GM21367 (cell line): ENCODE data around the gene TSPAN9.

Experiments
- ATAC-seq: cut with Tn5 transposase; IDR thresholded peaks from one replicate; pipeline ENCODE4 v1.9.1; 2021; ENCODE audit not compliant: unreplicated experiment

The TSPAN9 gene

DNA sequence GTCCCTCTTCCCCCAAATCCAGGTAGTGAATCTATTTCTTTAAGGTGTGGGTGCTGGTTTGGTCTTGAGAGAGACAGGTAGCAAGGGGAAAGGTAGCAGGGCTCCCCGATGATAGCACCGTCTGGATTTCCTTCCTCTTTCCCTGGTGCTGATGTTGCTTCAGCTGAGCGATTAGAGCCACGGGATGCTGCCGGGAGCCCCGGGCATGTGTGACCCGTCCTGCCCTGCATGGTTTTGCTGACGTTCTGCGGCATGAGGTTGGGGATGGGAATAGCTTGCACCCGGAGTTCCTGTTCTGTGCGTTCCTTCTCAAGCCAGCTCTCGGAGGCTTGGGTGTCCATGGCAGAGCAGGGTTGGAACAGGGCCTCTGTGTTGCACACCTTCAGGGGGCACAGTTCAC is 107.3 kb downstream of the TSPAN9 start:
- ATAC-seq = no peak

DNA sequence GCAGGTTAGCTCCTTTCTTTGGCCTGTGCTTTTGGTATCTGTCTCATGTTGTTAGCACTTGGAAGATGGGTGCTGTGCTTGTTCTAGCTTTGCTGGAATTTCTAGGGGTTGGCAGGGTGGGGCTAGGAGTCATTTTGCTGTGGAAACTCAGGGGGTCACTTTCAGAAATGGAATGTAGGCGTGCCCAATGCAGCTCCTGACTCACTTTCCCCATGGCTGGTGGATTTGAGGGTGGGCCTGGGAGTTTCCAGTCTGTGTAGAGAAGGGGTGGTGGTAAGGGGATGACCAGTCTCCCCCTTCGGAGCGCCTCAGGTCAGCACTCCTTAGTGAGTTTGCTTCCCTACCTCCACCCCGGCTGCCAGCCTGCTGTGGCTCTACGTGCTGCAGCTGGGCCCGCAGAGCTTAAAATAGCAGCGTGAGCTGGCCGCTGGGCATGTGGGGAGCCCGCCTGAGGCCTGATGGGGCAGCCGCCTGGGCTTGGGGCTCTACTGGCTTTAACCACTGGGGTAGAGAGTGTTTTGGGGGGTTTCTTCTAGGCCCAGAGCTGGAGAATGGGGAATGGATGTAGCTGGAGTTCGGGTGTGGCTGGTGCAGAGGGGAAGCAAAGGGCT is 108.2 kb downstream of the TSPAN9 start:
- ATAC-seq = no peak

DNA sequence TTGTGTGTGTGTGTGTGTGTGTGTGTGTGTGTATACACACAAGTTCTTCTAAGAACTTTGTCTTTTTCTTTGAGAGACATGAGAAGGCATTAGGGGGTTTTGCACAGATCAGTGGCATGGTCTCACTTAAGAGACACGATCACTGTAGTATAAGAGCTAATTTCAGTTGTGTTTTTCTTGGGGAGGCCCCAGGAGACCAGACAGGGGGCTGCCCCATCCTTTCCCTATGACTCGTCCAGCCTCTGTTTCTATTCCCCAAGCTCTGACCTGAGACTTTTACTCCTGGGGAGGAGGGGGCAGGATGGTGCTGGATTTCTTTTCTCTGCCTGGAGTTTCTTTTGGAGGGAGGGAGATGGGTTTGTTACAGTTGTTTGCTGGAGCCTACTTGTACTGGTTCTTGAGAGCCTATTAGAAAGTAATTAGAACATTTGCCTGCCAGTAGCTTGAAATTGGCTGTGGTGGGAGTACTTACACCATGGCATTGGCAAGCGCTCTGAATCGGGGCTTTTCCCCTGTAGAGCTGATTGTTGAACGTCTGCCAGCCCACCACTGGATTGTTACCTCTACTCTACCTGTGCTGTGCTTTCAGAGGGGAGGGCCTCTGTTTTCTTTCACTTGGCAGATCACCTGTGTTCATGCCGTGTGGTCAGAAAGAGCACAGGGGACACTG is 109.5 kb downstream of the TSPAN9 start:
- ATAC-seq = no peak

DNA sequence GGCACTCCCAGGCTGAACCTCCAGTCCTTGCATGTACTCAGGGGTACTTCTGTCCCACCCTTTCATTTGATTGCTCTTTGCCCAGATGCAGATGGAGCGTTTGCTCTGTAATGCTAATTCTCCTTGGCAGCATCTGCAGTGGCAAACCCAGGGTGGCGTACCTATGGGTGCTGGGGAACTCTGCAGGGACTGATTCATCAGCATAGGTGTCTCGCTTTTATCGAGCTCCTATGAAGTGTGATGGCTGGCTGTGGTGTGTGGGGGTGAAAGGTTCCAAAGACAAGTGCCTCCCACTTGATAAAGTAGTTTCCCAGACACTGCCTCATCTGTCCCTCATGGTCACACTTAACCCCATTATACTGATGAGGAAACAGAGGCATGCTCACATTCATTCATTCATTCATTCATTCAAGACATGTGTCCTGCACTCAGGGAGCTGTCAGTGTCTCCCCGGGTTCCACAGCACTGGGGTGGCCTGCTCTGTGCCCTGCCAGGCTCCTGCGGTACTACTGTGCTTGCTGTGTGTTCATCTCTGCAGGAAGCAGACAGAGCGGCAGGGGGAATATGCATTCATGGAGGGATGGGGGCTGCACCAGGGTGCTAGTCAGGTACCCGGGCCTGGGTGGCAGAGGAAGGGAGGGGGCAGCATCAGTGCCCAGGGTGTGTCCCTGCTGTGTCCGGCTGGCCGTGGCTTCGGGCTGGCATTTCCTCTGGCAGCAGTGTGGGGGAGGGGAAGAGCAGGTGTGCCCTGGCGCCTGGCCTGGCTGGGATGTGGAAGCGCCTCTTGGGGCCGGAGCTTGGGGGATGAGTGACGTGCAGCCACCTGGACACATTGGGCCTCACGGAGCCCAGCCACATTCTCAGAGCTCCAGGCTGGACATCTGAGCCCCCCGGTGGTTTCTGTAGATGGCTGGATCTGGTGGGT is 110.9 kb downstream of the TSPAN9 start:
- ATAC-seq = no peak

DNA sequence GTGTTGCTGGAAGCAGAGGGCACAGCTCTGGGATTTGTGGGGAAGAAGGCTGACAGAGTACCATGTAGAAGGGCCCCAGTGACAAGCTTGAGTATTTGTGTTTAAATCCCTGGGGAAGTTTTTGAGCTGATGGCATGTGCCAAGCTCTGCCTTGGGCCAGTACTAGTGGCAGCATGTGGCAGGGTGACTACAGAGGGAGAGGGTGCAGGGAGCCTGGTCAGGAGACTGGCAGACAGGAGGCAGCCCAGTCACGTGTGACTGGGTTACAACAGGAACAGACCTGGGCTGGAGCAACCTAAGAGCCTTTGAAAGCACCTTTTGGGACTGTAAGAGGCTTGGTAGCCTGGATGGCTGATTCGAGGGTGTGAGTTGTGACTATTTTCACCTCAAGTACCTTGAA is 112.1 kb downstream of the TSPAN9 start:
- ATAC-seq = no peak

DNA sequence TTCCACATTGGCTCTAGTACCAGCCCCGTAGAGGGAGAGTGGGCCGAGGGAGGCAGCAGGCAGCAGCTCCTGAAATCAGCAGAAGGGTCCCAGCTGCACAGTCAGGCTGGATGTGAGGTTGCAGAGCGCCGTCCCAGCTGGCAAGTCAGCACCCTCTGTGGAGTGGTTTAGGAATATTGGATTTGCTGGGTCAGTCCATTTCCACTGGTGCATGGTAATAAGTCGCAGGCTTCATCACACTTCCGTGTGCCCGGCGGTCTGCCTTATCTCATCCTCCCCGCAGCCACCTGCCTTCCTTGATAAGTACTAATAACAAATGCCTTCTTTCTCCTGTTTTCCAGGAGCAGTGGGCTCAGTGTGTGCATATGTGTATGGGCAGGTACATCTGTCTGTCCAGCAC is 112.9 kb downstream of the TSPAN9 start:
- no peak for ATAC-seq

DNA sequence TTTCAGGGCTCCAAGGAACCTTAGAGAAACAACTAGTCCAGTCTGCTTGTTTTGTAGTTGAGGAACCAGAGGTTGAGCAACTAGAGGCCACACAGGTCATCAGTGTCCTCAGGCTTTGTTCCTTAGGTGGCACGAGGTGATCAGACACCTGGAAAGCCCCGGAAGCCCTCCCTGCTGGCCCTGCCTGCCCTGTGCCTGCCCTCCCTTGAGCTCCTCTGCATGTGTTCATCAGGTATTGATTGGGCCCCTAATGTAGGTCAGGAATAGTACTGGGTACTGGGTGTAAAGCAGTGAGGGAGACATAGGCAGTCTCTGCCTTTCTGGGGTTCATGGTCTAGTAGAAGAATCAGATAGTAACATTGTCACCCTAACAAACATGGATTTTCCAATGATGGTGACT is 114.3 kb downstream of the TSPAN9 start:
- ATAC-seq = no peak

DNA sequence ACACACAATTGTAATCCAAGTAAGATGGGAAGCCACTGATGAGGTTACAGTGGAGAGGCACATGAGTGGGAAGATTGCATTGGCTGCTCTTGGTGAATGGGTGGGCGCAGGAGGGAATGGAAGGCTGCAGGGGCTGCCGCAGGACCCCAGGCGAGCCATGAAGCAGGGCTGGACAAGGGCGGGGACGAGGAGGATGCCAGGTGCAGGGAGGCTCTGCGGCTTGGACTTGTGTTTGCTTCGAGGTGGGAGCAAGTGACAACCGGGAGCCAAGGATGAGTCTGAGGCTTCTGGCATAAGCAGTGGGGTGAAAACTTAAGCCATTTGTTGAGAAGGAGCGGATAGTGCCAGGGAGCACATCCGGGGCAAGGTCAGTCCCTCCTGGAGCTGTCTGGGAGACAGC is 115.0 kb downstream of the TSPAN9 start:
- ATAC-seq = no peak

DNA sequence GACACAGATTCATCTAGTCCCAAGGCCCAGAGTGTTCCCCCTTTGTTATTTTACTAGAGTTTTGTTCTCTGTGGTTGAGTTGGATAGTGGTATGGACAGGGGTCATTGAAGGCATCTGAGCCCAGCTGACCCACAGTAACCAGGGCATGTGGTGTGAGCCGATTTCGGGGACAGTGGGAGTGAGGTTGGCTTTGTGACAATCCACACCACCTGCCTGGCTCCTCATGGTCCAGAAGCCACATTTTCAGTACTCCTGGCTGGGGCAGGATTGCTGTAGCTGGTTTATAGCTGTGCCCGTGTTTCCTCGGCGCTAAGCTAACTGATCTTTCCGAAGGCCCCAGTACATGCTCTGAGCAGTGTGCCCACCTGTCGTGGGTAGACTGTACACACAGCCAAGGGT is 116.0 kb downstream of the TSPAN9 start:
- ATAC-seq = no peak

DNA sequence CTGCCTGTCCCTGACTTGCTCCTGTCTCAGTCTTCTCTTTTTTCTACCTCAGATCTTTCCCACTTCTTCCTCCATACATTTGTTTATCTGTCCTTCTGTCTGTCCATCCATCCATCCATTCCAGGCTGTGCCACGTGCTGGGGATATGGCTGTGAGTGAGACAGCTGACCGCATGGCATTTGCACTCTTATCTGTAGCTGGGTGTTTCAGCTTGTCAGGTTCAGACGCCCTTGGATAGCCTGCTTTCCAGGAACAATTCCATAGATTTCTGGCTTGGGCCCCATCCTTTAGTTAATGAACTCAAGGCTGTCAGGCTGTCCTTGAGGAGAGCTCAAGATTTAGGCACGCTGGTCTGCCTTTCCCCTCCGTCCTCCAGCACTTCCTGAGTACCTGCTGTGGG is 116.6 kb downstream of the TSPAN9 start:
- ATAC-seq = no peak

DNA sequence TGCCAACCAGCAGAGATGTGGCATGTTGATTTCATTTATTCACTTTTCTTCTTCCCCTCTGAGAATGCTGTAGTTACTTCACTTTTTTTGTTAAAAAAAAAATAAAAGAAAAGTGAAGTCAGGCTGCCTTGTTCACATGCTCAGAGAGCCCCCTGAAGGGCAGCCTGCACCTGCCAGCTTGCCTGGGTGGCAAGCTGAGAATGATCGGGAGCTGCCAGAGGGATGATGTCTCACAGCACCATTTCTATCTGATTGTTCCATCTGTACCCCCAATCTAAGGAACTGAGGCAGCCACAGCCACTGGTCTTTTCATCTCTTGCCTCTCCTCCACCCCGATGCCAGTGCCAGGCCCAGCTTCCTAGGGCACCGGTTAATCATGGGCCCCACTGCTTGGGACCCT is 118.2 kb downstream of the TSPAN9 start:
- no peak for ATAC-seq

DNA sequence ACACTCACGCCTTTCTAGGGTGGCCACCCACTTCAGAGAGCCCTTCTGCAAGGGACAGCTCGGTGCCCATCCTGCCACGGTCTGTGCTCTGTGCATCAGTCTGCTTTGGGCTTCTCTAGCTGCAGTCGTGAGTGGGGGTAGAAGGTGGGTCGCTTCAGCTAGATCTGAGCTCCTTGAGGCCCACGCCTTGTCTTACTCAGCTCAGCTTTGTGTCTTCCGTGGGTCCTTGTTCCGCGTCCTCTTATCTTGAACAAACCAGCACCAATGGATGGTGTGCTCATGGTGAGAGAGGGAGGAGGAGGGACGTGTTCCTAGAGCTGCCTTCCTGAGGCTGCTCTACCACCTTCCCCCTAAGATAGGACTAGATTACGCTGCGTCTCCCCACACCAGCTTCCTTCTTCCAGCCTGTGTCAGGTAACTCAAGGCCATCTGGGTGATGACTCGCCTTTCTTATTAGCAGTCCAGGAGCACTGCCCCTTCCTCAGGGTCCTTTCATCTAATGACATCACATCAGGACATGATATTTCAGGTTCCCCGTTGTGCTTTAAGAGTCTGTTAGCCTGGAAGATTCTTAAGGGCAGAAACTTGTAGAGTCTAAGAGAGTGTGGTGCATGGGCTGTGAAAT is 118.8 kb downstream of the TSPAN9 start:
- ATAC-seq = no peak

DNA sequence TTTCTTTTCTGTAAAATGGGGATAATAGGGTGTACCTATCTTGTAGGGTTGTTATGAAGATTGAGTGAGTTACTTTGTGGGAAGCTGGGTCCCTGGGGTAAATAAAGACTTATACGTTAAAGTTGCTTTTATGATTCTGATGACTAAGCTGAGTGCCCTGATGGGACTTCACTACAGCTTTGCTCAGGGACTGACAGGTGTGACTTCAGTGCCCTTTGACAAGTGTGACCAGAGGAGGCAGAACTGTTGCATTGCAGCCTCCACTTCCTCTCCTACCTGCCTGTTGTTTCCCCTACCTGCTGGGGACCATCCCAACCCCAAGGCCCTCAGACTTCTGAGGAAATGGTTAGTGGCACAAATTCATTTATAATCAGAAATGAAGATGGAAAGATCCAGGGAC is 119.3 kb downstream of the TSPAN9 start:
- no peak for ATAC-seq

DNA sequence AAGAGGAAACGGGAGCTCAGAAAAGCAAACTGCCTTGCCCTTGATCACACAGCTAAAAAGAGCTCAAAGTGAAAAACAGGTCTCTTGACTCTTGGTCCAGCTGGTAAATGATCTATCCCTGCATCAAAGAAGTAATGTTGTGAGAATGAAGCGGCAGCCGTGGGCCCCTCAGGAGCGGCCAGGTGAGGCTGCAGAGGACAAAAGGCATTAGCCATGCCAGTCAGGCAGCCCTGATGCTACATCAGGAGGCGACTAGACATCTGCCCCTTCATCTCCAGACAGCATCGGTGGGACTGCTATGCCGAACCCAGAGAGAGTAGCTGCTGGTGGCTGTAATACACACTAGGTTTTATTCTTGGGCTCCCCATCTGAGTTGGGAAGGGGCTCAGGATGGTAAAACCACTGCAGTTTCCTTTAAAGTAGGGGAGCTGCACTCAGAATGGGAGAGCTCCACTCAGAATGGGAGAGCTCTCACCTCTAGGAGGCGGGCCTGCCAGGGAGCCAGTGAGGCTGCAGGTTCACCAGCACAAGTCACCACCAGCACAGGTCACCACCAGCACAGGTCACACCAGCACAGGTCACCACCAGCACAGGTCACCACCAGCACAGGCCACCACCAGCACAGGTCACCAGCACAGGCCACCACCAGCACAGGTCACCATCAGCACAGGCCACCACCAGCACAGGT is 120.1 kb downstream of the TSPAN9 start:
- no peak for ATAC-seq

DNA sequence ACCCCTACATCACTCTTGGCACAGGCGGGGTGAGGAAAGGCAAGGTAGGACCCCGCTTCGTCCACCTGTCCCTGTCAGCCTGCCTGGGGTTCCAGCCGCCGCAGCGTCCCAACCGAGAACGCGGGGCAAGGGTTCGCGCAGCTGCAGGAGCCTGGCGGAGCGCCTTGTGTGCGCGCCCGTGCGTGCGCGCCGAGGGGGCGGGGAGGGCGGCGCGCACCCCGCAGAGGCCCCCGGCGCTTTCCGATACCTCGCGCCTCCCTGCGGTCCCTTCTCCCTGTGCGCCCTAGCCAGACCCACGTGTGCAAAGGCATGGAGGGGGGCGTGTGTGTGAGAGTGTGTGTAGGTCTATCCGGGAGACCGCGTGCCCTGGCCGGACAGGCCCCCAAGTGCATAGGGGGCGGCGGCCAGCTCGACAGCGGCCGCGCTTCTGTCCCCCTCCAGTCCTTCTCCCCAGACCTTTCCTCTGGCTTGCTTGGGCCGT is 122.4 kb downstream of the TSPAN9 start:
- ATAC-seq = no peak

DNA sequence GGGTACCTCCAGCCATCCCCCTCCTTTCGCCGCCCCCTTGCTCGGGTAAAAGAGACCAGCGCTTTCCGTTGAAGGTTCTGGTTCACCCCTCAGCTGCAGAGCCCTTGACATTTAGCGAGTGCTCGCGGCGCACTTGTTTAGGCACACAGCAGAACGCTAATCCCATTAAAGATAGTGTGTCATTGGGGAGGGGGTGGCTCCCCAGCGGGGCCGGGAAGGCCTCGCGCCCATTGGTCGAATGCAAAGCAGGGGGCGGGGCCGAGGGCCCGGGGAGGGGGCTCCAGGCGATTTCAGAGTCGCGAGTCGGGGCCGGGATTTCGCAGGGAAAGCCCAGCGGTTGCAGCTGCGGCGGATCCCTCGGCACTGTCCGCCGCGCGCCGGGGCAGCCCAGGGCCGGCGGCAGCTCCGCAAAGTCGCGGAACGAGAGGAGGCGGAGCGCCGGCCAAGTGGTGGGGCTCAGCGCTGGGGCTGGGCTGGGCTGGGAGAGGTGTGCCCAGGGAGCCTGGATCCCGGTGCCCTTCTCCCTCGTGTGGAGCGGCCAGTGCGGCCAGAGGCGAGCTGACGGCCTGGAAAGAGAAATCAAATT is 122.9 kb downstream of the TSPAN9 start:
- no peak for ATAC-seq

DNA sequence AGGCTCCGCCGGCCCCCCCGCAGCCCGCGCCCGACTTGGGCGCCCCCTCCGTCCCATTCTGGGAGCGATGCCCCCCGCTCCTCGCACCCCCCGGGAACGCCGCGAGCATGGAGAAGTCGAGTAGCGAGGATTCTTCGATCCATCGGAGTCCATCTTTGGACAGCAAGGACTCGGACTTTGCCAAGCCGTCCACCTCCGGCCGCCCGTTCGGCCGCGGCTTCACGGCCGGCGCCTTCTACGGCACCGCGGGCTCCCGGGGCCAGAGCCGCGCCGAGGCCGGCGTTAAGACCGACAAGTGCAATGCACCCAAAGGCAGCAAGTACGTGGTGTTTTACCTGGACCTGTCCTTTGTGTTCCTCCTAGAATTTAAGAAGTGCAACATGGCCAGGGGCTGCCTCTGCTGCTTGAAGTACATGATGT is 123.6 kb downstream of the TSPAN9 start:
- ATAC-seq = no peak

DNA sequence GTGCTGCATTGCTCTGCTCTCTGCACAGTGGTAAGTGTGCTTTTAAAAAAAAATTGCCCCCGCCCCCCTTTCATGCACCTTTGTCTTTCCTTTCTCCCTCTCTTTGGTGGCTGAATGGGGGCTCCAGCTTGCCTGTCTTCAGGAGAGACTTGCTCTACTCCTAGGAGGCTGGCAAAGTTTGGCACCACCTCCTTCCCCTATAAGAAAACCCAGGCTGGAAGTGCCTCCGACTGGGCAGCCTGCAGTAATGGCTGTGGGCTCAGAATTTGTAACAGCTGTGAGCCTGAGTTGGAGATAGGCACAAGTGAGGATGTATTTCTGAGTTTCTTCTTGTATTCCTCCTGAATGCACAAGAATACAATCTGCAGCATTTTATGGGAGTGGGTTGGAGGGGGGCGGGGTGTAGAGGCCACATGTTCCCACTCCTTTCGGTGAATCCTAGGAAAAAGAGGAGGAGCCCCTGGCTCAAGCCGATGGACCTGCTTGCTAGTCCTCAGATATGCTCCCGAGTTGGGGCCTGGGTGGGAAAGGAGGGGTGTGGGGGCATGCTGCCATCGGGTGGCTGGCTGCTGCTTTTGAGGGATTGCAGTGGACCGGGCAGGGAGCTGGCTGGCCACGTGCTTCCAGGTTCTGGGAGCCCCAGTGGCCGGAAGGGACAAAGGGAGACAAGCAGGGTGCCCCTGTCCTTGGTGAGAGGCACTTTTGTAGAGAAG is 124.3 kb downstream of the TSPAN9 start:
- no peak for ATAC-seq

DNA sequence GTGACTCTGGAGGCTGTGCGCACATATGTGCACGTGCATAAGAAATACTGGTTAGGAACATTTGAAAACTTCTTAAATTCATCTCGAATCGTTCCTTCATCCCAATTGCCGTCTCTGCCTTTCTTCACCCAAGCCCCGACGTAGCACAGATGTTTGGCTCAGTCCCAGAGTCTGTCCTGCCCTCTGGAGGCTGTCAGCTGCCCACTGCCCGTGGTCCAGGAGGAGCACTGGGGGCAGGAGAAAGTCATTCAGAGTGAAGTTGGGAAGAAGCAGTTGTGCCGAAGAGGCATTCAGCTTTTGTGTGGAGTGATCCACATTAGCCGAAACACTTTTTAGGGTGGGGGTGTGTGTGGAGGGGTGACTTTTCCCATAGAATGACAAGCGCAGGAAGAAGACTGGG is 124.9 kb downstream of the TSPAN9 start:
- ATAC-seq = no peak
